NCI-H748 (cell line): ENCODE data around the gene DDHD1.
"Not testable (repeated sequence)": the region's sequence is repeated elsewhere in the genome, so short reads cannot be mapped to it uniquely, and the experiment has no call there.

ENCODE experiments used
- DNase-seq: peaks from one replicate; lab custom pipeline; 2025; ENCODE audit not compliant: unreplicated experiment; lab: John Stamatoyannopoulos, UW

The DDHD1 gene

DNA sequence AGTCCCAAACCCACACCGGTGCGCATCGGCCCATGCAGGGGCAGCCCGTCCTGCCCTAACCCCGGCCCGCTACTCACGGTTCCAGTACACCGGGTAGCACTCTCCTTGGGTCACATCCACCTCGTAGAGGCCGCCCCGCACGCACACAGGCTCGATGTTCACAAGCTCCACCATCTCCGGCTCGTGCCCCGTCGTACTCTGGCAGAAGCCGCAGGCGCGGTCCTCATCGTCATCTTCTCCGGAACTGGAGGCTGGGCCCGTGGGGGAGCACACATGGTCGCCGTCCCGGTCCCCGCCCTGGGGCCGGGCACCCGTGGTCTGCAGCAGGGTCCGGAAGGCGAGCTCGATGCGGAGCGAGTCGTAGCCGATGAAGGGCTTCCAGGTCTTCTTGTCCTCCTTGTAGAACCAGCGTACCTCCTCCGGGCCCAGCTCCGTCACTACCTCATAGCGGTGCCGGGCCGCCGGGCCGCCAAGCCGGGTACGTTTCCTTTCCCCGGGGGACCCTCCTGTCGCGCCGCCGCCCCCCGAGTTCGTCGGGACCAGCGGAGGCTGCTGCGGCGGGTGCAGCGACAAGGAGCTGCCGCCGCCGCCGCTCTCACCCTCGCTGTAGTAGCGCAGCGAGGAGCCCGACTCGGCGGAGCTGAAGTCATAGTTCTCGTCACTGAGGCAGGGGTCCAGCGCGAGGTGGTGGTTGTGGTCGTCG, 788 bp downstream of the DDHD1 start:
- DNase-seq: peak; percentile 61

DNA sequence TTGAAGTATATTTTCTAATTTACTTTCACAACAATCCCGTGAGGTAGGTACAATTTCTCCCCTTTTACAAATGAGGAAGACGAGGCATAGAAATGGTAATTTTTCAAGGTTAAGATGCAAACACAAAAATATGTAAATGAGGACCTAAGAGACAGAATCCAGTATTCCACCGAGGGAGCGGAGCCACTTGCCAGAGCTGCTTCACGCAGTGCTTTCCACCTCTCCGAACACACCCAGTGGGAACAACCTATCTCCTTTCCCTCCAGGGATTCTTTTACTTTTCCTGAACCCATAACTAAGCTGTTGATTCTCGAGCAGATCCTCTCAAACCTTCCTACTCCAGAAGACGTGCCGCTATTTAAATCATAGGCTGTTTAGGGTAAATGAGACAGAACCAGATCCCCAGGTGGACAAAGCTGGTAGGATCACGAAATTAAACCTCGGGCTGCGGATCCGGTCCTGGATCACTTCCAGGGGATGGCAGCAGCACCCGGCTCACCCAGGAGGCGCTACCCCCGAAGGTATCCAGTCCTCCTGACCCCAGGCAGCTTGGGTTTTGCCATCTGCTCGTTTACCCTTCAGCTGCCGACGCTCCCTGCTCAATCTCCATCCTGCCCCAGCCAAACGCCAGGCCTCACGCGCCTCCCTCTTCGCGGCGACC, 1.5 kb downstream of the DDHD1 start:
- DNase-seq: peak; percentile 63

DNA sequence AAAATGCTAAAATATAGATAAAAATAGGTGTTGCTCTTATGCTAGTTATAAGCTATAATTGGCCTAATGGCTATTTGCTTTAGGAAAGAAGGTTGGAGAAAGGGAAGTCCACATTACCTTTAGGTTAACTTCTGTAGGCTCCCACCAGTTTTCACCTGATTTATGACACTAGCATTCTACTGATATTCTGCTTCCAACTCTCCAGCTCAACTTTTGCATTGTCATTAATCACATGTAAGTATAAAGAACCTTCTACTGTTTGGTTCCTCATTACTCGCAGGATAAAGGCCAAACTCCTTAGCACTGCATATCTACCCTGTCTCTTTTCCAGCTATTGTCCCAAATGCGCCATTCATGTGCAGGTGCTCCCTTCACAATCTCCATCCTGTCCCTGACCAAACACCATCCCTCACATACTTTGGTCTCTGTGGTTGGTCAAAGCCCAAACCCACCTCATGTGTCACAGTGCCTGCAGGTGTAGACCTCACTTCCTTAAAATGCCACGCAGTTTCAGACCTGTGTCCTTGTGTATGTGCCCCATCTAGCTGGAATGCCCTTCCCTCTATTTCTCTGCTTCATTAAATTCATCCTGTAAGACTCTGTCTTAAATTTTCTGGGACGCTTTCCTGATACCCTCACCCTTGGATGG, 3.3 kb downstream of the DDHD1 start:
- DNase-seq: no peak

DNA sequence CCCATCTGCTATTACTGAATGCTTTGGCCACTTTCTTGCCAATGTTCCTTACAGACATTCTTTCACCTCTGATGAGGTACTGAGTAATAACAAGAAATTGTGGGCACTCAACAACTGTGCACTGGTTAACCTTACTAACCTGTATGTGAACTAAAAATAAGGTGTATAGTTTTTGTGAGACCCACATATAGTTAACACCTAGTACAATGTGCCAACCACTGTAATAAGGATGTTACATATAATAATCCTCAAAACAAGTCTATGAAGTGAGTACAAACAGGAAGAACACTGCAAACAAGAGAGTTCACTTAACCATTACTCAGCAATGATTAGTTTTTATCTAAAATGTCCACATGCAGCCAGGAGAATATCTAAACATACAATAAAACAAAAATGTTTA, 4.5 kb downstream of the DDHD1 start:
- DNase-seq: no peak

DNA sequence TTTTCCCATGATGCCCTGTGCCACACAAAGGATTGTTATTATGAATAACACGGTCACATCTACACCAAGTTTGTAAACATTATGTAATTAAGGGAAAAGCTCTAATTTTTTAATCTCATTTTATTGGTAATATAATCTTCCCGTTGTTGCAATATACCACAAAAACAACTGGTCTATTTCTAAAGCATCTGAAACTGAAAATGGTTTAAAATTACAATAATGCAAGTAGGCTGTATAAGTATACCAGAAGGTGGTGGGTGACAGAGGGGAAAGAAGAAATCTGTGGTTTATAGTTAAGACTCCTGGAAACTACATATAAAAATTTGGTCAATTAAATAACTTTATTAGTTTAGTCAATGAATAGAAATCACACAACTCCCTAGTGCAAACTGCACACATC, 5.2 kb downstream of the DDHD1 start:
- no peak for DNase-seq

DNA sequence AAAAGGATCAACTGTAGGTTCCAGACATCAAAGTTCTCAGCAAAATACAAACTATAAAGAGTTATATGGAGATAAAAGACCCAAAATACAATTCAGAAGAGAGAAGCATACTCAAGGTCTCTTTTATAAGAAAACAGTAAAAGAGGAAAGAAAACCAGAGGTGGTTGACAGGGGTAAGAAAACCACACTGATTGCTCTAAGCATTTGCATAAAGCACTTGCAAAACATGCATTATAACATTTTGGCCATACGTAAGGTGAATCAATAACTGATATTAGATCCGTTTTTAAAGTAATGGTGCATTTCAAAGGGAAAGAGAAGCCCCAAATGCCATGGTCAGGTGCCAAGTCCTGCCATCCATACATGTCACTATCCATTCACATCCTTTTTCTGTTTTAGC, 5.9 kb downstream of the DDHD1 start:
- DNase-seq: no peak

DNA sequence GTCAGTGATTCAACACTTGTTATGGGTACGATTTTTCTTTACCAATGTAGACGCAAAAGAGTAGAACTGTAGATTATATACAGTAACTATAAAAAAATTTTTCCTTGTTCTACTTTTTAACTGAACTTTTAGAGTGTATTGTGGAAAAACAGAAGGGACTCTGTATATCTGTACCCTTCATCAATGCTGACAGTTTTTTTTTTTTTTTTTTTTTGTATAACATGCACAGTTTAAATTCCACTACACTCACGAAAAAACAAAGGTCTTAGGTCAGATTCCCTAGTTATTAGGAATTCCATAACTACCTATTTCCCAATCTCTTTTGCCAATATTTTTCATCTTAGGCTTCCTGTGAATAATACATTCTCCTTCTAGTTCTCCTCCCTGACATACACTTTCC, 6.4 kb downstream of the DDHD1 start:
- no peak for DNase-seq

DNA sequence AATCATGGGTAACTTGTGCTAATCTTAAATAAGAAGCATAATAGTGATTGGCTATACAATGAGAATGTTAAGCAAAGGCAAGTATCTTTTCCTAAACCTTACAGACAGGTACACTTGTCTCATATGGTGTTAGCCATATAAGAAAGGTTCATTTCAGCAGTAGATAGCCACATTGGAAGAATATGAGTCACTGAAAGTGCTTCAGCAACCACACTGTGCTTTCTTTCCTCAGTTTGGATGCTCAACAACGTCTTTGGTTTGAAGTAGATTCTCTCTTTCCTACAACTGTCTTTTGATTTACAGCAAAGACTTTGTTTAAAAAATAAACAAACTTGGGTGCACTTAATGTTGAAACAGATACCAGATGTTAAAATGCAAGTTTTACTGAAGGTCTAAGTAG, 8.9 kb downstream of the DDHD1 start:
- no peak for DNase-seq

DNA sequence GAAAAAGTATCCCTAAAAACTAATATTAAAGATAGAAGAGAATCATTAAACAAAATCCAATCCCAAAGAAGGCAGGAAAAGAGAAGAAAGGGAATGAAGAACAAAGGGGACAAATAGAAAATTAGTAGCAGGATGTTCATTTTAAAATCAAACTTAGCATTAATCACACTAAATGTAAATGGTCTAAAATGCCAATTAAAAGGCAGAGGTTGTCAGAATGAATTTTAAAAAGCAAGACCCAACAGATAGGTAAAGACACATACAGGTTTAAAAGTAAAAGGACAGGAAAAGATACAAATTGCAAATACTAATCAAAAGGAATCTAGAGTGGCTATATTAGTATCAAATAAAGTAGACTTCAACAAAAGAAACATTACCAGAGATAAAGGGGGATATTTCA, 12.5 kb downstream of the DDHD1 start:
- DNase-seq: no peak

DNA sequence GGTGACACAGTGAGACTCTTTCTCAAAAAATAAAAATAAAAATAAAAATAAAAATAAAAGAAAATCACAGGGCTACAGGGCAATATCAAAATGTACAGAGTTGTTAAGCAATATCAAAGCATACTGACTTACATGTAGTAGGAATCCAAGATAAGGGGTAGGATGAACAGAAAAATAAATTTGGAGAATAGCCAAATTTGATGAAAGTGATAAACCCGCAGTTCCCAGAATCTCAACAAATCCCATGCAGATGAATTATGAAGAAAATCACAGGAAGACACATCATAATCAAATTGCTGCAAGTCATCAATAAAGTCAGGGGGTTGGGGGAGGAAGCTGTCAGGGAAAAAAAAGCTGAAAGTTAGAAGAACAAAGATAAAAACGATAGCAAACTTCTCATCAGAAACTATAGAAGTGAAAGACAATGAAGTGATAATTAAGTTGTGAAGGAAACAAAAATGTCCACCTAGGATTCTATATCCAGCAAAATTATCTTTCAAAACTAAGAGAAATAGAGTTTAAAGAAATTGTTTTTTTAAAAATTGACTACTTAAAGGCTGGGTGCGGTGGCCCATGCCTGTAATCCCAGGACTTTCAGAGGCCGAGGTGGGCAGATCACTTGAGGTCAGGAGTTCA, 15.4 kb downstream of the DDHD1 start:
- no peak for DNase-seq

DNA sequence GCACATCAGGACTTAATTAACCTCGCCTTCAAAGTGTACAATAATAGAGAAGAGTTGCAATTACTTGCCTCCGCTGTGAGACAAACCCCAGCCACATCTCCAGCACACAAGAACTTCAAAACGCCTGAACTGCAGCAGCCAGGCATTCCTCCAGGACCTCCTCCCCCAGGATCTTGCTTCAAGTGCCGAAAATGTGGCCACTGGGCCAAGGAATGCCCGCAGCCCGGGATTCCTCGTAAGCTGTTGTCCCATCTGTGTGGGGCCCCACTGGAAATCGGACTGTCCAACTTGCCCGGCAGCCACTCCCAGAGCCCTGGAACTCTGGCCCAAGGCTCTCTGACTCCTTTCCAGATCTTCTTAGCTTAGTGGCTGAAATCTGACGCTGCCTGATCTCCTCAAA, 22.6 kb downstream of the DDHD1 start:
- not testable (repeated sequence) for DNase-seq

DNA sequence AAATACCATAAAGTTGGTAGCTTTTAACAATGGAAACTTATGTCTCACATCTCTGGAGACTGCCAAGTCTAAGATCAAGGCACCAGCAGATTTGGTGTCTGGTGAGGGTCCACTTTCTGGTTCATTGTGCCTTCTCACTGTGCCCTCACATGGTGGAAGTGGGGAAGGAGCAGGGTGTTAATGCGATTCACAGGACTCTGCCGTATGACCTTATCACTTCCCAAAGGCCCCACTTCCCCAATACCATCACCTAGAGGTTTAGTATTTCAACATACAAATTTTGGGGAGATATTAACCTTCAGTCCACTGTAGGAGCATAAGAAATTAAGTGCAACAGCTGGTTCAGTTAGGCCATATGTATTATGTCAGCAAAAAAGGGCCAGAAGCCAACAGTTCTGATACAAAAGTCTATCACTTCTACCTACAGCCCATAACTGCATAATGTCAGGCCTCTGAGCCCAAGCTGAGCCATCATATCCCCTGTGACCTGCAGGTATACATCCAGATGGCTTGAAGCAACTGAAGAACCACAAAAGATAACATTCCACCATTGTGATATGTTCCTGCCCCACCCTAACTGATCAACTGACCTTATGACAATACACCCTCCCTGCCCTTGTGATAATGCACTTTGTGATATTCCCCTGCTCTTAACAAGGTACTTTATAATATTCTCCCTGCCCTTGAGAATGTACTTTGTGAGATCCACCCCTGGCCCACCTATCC, 24.7 kb downstream of the DDHD1 start:
- no peak for DNase-seq

DNA sequence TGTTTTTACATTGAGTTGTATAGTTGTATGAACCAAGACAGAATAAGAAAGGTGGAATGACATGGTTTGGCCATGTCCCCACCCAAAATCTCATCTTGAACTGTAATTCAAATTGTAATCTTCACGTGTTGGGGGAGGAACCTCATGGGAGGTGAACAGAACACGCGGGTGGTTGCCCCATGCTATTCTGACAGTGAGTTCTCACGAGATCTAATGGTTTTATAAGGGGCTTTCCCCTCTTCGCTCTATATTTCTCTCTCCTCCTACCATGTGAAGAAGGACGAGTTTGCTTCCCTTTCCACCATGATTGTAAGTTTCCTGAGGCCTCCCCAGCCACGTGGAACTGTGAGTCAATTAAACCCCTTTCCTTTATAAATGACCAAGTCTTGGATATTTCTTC, 25.3 kb downstream of the DDHD1 start:
- no peak for DNase-seq

DNA sequence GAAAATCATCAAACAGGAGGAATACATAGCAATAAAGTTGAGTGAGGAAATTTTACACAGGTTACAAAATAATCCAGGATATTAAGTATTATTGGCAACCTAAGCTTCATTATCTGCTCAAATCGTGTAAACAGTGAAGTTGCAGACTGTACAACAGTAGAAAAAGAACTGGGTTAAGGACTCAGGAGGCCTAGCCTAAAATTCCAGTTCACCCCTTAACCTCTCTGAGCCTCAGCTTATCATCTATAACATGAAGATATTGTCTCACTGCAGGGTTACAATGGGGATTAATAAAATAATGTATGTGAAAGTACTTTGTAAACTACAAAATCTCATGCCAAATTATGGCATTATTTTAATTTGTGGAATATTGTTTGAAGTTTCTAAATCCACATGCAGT, 26.0 kb downstream of the DDHD1 start:
- no peak for DNase-seq

DNA sequence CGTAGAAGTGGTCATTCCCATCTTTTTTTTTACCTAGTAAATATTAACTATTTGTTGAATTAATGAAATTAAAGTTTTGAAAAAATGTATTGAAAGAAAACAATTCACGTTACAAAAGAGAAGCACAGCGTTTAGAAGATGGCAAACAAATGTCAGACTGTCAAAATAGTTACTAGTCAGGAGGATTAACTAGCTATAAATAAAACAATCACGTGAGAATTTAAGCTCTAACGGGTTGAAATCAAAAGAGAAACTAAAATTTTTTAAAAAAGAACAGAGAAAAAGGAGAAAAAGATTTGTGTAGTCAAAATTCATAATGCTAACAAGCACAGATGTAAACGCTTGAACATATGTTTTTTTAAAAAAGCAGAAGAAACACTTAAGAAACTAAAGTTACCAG, 26.4 kb downstream of the DDHD1 start:
- DNase-seq: no peak

DNA sequence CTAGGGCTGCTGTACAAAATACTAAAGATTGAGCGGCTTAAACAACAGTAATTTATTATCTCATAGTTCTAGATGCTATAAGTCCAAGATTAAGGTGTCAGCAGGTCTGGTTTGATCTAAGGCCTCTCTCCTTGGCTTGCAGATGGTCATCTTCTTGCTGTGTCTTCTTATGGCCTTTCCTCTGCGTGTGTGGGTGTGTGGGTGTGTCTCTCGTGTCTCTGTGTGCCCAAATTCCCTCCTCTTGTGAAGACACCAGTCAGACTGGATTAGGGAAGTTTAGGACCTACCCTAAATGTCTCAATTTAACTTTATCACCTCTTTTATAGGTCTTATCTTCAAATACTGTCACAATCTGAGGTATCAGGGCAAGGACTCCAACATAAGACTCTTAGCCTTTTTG, 28.3 kb downstream of the DDHD1 start:
- no peak for DNase-seq

DNA sequence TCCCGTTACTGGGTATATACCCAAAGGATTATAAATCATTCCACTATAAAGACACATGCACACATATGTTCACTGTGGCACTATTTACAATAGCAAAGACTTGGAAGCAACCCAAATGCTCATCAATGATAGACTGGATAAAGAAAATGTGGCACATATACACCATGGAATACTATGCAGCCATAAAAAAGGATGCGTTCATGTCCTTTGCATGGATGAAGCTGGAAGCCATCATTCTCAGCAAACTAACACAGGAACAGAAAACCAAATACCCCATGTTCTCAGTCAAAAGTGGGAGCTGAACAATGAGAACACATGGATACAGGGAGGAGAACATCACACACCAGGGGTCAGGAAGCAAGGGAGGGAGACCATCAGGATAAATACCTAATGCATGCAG, 31.7 kb downstream of the DDHD1 start:
- DNase-seq: not testable (repeated sequence)

DNA sequence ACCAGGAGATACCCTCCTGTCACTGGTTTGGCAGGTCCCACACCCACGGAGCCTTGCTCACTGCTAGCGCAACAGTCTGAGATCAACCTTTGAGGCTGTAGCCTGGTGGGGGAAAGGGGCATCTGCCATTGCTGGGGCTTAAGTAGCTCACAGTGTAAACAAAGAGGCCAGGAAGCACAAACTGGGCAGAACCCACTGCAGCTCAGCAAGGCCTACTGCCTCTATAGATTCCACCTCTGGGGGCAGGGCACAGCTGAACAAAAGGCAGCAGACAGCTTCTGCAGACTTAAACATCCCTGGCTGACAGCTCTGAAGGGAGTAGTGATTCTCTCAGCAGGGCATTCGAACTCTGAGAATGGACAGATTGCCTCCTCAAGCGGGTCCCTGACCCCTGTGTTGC, 35.6 kb downstream of the DDHD1 start:
- DNase-seq: peak; percentile 8

DNA sequence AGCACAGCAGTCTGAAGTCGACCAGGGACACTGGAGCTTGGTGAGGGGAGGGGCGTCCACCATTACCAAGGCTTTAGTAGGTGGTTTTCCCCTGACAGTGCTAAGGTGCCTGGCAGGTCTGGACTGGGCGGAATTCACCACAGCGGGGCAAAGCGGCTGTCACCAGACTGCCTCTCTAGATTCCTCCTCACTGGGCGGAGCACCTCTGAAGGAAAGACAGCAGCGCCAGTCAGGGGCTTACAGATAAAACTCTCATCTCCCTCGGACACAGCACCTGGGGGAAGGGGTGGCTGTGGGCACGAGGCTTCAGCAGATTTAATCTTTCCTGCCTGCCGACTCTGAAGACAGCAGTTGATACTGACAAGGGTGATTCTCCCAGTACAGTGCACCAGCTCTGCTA, 39.1 kb downstream of the DDHD1 start:
- DNase-seq: no peak

DNA sequence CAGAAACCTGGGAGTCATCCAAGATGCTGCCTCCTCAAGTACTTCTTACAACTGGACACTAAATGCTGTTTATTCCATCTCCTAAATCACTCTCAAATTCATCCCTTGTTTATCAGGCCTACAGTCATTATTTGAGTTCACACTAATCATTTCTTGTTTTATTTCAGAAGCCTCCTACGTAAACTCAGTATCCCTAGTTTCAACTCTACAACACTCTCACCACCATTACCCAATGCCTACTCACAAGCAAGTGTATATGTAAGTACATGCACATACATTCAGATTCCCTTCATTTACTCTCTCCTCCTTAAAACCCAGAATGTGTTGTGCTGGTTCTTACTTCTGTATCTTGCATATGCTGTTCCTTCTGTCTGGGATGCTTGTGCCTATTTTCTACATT, 43.0 kb downstream of the DDHD1 start:
- no peak for DNase-seq
